ENCODE results near the gene ZNF343. TPM values are rescaled to one million over a fixed set of nuclear protein-coding genes. Genes with fewer than 3 reads are reported as not detected.

The ZNF343 gene
- total and polyA plus RNA-seq, 2 of the 8 experiments (the other 6 are each of a cell fraction or from before 2014, with no cell fraction given) = 1.8 to 5.0 TPM

DNA sequence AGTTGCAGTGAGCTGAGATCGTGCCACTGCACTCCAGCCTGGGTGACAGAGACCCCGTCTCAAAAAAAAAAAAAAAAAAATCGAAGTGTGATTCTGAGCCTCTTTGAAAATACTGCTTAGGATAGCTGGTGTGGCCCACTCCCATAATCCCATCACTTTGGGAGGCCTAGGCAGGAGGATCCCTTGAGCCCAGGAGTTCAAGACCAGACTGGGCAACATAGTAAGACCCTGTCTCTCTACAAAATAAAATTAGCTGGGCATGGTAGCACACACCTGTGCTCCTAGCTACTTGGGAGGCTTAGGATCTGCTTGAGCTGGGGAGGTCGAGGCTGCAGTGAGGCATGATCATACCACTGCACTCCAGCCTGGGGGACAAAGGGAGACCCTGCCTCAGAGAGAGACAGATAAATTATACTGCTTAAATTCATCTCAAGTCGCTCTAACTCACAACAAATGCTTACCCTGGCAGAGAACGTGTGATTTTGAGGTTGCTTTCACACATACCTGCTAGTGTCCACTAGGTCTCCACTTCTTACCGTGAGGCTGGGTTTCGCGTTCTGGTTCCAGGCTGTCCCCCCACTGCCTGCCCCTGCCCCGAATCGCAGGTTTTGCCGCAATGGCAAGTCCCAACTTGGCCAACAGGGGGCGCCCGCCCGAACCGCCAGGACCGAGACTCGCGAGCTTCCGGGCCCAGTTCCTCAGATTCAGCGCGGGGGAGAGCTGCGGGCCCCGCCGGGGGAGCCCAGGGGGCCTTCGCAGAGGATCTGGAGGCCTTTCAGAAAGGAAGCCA lies 15.4 kb upstream of the ZNF343 start (continued):
- no peak for TF ChIP-seq EGR1 (IDR thresholded peaks at IDR 0.05; ENCODE audit: borderline replicate concordance, low read depth, low read length)
- TF ChIP-seq SUZ12 (IDR thresholded peaks at IDR 0.05; ENCODE audit: low read length) = no peak
- no peak for TF ChIP-seq BCL11A (IDR thresholded peaks at IDR 0.05; ENCODE audit: low read depth in 2 of 2, low read length in 2 of 2)
- TF ChIP-seq, protein P1, sequence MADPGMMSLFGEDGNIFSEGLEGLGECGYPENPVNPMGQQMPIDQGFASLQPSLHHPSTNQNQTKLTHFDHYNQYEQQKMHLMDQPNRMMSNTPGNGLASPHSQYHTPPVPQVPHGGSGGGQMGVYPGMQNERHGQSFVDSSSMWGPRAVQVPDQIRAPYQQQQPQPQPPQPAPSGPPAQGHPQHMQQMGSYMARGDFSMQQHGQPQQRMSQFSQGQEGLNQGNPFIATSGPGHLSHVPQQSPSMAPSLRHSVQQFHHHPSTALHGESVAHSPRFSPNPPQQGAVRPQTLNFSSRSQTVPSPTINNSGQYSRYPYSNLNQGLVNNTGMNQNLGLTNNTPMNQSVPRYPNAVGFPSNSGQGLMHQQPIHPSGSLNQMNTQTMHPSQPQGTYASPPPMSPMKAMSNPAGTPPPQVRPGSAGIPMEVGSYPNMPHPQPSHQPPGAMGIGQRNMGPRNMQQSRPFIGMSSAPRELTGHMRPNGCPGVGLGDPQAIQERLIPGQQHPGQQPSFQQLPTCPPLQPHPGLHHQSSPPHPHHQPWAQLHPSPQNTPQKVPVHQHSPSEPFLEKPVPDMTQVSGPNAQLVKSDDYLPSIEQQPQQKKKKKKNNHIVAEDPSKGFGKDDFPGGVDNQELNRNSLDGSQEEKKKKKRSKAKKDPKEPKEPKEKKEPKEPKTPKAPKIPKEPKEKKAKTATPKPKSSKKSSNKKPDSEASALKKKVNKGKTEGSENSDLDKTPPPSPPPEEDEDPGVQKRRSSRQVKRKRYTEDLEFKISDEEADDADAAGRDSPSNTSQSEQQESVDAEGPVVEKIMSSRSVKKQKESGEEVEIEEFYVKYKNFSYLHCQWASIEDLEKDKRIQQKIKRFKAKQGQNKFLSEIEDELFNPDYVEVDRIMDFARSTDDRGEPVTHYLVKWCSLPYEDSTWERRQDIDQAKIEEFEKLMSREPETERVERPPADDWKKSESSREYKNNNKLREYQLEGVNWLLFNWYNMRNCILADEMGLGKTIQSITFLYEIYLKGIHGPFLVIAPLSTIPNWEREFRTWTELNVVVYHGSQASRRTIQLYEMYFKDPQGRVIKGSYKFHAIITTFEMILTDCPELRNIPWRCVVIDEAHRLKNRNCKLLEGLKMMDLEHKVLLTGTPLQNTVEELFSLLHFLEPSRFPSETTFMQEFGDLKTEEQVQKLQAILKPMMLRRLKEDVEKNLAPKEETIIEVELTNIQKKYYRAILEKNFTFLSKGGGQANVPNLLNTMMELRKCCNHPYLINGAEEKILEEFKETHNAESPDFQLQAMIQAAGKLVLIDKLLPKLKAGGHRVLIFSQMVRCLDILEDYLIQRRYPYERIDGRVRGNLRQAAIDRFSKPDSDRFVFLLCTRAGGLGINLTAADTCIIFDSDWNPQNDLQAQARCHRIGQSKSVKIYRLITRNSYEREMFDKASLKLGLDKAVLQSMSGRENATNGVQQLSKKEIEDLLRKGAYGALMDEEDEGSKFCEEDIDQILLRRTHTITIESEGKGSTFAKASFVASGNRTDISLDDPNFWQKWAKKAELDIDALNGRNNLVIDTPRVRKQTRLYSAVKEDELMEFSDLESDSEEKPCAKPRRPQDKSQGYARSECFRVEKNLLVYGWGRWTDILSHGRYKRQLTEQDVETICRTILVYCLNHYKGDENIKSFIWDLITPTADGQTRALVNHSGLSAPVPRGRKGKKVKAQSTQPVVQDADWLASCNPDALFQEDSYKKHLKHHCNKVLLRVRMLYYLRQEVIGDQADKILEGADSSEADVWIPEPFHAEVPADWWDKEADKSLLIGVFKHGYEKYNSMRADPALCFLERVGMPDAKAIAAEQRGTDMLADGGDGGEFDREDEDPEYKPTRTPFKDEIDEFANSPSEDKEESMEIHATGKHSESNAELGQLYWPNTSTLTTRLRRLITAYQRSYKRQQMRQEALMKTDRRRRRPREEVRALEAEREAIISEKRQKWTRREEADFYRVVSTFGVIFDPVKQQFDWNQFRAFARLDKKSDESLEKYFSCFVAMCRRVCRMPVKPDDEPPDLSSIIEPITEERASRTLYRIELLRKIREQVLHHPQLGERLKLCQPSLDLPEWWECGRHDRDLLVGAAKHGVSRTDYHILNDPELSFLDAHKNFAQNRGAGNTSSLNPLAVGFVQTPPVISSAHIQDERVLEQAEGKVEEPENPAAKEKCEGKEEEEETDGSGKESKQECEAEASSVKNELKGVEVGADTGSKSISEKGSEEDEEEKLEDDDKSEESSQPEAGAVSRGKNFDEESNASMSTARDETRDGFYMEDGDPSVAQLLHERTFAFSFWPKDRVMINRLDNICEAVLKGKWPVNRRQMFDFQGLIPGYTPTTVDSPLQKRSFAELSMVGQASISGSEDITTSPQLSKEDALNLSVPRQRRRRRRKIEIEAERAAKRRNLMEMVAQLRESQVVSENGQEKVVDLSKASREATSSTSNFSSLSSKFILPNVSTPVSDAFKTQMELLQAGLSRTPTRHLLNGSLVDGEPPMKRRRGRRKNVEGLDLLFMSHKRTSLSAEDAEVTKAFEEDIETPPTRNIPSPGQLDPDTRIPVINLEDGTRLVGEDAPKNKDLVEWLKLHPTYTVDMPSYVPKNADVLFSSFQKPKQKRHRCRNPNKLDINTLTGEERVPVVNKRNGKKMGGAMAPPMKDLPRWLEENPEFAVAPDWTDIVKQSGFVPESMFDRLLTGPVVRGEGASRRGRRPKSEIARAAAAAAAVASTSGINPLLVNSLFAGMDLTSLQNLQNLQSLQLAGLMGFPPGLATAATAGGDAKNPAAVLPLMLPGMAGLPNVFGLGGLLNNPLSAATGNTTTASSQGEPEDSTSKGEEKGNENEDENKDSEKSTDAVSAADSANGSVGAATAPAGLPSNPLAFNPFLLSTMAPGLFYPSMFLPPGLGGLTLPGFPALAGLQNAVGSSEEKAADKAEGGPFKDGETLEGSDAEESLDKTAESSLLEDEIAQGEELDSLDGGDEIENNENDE (IDR thresholded peaks at IDR 0.05; ENCODE audit: insufficient replicate concordance, low read length) = no peak
- no peak for TF ChIP-seq FOSL1 (IDR thresholded peaks at IDR 0.05; ENCODE audit: insufficient read depth, low read depth, low read length)
- no peak for TF ChIP-seq CTBP2 (IDR thresholded peaks at IDR 0.05; ENCODE audit: borderline replicate concordance, insufficient read depth, insufficient read length, low read length)
- TF ChIP-seq BRCA1 (IDR thresholded peaks at IDR 0.05; ENCODE audit: low read depth, low read length) = no peak
- no peak for TF ChIP-seq GTF2F1 (IDR thresholded peaks at IDR 0.05; ENCODE audit: borderline replicate concordance, low read depth, low read length)
- peak; percentile 64 for TF ChIP-seq CHD2 (IDR thresholded peaks at IDR 0.05; ENCODE audit: low read length)

Measured in H1 (cell line).